Suppressor macrophage treated with lipopolysaccharide for 1 hour (primary cell): ENCODE measurements around the gene ALDH1L1.
A peak's percentile ranks its signal among the peaks of the same experiment; 100 is the strongest.

Source experiments
- DNase-seq, 3 donors: peaks; one replicate each; pipeline ENCODE4 v3.0.0-alpha.2; 2020 to 2022

Gene ALDH1L1

DNA sequence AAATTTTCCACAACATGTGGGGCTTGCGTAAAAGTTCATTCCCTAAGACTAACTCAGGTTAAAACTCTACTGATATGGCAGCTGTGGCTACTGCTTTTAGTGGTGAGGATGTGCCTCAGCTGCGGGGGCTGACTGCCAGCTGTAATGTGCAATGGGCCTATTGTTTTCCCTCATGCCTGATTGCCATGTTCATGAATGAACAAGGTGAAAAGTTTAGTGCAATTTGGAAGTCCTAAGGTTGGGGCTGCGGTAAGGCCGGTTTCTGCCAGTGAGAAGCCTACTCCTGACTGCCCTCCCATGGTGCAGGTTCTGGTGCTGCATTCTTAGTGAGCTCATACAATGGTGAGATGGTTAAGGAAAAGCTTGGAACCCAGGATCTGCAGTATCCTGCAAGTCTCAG lies 10.9 kb upstream of the ALDH1L1 start:
- DNase-seq, result no peak

DNA sequence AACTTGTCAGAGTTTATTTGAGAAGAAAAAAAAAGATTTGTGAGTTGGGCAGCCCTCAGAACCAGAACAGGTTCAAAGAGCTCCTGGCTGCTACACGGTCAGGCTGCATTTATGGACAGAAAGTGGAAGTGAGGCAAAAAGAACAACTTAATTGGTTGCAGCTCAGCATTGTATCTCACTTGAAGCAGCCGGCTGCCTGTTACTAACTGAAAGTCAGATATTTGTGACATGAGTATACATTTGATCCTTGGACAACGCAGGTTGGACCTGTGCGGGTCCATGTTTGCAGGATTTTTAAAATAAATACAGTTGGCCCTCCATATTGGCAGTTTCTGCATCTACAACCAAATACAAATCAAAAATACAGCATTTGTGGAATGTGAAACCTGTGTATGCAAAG lies 7.5 kb upstream of the ALDH1L1 start:
- DNase-seq, result no peak

- DNase-seq, result no peak
Observed at GRCh38 chr3:126186749-126187148, 6.4 kb upstream of the ALDH1L1 start.

DNA sequence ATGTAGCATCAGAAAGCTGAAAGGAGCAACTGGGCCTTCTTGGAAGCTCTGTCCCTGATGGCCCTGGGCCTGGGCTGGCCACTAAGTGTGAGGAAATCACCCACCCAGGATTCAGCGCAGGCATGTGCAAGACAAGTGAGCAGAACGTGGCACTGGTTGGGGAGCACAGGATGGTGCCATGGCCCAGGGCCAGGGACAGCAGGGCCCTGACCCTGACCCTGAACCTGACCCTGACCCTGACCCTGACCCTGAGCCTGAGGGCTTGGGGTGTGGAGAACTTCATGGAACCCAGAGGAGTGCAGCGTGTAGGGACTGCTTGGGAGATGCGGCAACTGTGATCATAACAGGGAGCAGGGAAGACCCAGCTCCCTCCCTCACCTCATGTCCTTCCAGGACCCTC lies 5.9 kb upstream of the ALDH1L1 start:
- no peak for DNase-seq

GRCh38 chr3:126184465-126185000 lies 4.1 kb upstream of the ALDH1L1 start:
- no peak for DNase-seq

DNA sequence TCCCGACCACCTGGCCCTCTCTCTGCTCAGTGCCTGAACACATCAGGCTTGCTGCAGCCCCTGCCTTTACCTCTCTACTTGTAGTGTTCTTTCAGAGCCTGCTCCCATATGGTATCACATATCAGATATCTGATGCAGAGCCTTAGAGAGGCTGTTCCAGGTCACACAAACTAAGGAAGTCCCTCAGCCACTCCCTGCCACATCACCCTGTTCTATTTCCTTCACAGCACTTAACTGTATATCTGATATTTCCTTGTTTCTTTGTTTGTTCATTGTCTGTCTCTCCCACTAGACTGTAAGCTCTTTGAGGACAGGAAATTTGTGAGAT lies 976 bp upstream of the ALDH1L1 start:
- DNase-seq, result no peak

GRCh38 chr3:126179825-126180476 lies 435 bp downstream of the ALDH1L1 start:
- no peak for DNase-seq

DNA sequence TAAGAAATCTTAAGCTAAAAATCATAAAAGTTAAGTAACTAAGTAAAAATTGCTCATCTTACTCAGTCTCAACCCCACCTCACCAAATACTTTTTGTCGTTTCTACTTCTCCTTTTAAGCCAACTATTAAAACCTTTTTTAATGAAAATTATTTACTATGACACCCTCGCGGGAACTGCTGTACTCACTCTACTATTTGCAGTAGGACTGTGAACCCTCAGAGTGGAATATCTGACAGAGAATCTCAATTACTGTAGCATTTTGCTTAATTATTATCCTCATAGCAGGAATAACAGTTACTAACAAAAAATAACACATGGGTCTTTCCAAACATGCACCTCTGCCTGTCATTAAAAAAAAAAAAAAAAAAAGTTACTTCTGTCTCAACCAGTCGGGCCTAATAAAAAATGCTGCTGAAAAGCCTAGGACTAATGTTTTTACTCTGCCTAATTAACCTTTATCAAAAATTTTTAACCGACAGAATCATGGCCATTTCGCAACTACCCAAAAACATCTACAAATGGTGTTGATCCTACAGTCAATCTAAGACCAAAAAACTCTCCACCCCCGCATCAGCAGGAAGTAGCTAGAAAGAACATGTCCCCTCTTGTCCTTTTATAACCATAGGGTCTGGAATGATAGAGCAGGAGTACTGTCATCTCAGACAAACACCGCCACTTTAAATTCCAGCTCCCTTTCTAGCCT lies 10.2 kb downstream of the ALDH1L1 start:
- DNase-seq, result no peak

DNA sequence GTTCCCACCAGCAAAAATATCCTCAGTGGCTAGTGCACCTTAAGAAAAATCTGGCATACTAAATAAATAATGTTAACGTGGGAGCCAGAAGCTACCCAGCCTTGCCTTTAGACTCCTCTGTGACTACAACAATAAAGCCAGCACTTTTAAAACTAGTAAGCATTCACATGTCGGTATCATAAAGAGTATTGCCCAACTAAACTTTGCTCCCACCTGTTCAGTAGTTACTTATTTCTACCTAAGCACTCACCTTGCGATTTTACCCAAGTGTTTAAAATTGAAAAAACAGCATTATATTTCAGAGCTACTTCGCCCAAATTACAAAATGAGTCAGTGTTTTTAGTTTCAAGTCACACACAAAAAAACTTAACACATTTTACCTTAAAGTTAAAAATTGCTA lies 12.8 kb downstream of the ALDH1L1 start:
- no peak for DNase-seq

DNA sequence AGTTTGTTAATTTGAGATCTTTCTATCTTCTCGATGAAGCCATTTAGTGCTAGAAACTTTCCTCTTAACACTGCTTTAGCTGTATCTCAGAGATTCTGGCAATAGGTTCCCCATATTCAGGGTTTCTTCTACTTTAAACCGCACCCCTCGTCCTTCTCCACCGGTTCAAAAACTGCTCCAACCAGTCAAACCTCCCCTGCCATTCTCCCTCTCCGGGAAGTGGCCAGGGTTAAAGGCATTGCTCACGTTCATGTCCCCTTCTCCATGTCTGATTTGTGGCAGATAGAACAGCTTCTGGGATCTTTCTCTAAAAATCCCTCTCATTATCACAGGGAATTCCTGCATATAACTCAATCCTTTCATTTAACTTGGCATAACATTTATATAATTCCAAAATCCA lies 14.4 kb downstream of the ALDH1L1 start:
- no peak for DNase-seq

DNA sequence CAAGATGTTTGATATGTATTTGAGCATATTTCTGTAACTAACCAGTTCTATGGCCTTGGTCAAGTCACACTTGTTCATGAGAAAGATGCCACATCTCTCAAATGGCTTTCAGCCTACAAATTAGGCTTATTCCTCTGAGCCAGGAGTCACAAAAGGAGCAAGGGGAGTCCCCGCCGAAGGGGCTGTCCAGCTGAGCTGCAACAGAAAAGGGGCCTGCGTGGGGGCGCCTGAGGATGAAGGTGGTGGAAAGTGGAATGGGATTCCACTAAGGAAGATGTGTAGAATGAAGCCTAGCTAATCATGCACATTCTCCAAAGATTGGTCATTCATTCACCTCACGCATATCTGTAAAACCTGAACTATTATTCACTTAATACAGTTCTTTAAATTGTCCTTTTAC lies 19.1 kb downstream of the ALDH1L1 start:
- no peak for DNase-seq

GRCh38 chr3:126160243-126161210 lies 19.9 kb downstream of the ALDH1L1 start:
- DNase-seq, result no peak

GRCh38 chr3:126159476-126159875 lies 20.9 kb downstream of the ALDH1L1 start:
- no peak for DNase-seq

GRCh38 chr3:126158912-126159454 lies 21.4 kb downstream of the ALDH1L1 start:
- no peak for DNase-seq

- DNase-seq, result no peak
Observed at GRCh38 chr3:126158016-126158911, 22.1 kb downstream of the ALDH1L1 start.

GRCh38 chr3:126157083-126157768 lies 23.2 kb downstream of the ALDH1L1 start:
- DNase-seq, result no peak

DNA sequence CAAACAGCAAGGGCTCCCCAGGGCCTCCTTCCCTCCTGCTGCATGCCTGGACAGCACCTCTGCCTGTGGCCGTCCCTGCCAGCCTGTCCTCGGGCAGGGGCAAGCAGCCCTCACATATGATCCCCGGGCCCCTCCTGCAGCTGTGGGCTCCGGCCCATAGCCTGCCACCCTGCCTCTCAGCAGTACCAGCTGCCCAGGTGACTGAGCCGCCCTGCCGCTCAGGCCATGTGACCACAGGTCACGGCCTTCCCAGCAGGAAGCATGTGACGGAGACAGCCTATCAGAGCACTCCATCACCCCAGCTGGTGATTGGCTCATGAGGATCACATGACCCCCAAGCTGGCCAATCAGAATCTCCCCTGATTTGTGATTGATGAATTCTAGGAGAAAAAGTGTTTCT lies 23.9 kb downstream of the ALDH1L1 start:
- DNase-seq, result peak in 1 of 3 donors; percentile 1

DNA sequence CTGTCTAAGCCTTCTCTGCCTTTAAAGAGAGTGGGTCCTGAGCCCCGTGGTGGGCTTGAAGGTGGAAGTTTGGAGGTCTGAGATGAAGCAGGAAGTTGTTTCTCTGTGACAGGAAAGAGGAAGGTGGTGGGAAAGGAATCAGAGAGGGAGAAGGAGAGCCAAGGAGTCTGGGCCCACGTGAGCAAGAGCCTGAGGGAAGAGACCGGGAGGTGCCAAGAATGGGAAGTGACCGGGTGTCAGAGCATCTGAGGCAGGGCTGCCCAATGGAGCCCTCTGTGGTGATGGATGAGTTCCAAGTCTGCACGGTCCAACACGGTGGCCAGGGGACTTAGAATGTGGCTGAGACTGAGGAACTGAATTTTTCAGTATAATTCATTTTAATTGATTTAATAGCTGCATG lies 24.6 kb downstream of the ALDH1L1 start:
- no peak for DNase-seq

DNA sequence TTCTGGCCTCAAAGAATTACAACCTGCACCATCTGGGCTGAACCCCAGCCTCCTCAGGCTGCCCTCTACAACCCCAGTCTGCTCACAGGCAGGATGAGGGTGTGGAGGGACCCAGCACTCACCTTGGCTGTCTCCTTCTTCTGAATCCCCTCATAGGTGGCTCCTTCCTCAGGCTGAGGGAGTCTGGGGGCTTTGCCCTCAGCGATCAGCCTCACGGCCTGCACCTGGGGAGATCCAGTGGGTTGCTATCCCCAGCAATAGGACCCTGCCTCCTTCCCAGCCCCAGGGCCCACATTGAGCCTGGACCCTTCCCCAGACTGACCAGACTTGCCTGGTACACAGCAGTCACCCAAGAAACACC lies 25.1 kb downstream of the ALDH1L1 start:
- DNase-seq, result no peak

GRCh38 chr3:126154391-126155279 lies 25.8 kb downstream of the ALDH1L1 start:
- DNase-seq, result no peak
